NOMO-1 treated with DMSO at 0.1 percent for 48 hours (cell line): Measurements from ENCODE around the gene DHCR7.

Experiments used
- DNase-seq: peaks from one replicate; lab custom pipeline; 2025; ENCODE audit not compliant: unreplicated experiment; lab: John Stamatoyannopoulos, UW

DHCR7 gene

GRCh38 chr11:71387200-71387599 lies 61.0 kb downstream of the DHCR7 start:
- DNase-seq = no peak

- no peak for DNase-seq
These were observed 62.0 kb downstream of the DHCR7 start for GRCh38 chr11:71386202-71386601.

- DNase-seq = no peak
These were observed 63.1 kb downstream of the DHCR7 start for GRCh38 chr11:71385091-71385490.

- DNase-seq = no peak
These were observed 63.6 kb downstream of the DHCR7 start for GRCh38 chr11:71384561-71384960.
